Fibroblast of skin of right quadriceps (primary cell): ENCODE data around the gene CLPX.
"Not testable (repeated sequence)": the region's sequence is repeated elsewhere in the genome, so short reads cannot be mapped to it uniquely, and the experiment has no call there.

Experiments used
- DNase-seq: peaks from one replicate; pipeline ENCODE4 v3.0.0-alpha.2; 2013

CLPX gene

GRCh38 chr15:65165875-65166274 is 19.3 kb downstream of the CLPX start:
- DNase-seq = no peak

GRCh38 chr15:65164139-65164538 is 21.0 kb downstream of the CLPX start:
- DNase-seq = no peak

- DNase-seq = no peak
These were observed 22.1 kb downstream of the CLPX start for GRCh38 chr15:65163041-65163440.

DNA sequence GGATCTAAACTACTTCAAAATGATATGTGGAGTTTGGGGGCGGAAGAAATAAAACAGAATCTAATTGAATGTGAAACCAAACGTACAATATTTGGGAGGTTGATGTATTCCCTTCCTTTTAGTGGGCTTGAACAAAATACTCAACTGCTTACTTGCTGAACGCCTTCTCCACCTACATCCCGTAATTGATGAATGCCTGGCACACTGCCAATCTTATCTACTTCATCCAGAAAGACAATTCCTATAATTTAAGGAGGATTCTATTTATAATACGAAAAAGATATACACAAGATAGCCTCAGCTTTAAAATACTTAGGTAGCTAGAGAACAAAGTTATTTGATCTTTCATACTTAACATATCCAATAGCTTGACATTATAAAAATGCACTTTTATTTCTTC is 28.4 kb downstream of the CLPX start:
- DNase-seq = no peak

DNA sequence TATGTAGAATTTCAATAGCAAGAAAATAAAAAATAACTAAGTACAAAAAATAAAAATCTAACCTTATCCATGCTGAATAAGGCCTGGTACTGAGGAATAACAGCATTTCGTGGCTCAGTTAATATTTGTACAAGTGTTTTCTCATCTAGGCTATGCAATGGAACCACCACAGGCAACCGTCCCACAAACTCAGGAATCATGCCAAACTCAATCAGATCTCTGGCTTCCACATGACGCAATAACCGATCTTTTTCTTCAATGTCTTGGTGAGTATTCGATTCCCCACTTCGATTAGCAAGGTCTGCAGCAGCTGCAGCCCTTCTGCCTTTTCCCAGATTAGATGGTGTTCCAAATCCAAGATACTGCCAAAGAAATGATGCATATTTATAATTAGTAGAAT is 30.4 kb downstream of the CLPX start:
- DNase-seq = no peak

- no peak for DNase-seq
These were observed 37.2 kb downstream of the CLPX start for GRCh38 chr15:65147902-65148301.

DNA sequence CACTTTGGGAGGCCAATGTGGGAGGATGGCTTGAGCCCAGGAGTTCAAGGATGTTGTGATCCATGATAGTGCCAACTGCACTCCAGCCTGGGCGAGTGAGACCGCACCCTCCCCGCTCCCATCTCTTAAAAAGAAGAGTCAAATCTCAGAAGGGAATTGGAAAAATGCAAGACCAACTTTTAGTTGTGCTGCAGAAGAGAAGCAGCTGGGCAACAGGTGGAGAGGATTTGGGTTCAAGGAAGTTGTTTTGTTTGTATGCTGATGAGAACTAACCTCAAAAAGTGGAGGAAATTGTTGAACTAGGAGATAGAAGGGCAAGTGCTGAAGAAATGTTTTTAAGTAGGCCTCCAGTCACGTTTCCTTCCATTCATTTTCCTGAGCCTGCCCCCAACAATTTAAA is 38.7 kb downstream of the CLPX start:
- DNase-seq = no peak

DNA sequence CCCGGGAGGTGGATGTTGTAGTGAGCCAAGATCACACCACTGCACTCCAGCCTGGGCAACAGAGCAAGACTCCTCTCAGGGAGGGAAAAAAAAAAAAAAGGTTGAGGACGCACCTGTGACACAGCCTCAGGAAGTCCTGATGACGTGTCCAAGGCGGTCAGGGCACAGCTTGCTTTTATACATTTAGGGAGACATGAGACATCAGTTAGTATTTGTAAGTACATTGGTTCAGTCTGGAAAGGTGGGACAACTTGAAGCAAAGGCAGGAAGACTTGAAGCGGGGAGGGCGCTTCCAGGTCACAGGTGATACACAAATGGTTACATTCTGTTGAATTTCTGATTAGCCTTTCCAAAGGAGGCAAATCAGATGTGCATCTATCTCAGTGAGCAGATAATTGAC is 46.5 kb downstream of the CLPX start:
- not testable (repeated sequence) for DNase-seq

DNA sequence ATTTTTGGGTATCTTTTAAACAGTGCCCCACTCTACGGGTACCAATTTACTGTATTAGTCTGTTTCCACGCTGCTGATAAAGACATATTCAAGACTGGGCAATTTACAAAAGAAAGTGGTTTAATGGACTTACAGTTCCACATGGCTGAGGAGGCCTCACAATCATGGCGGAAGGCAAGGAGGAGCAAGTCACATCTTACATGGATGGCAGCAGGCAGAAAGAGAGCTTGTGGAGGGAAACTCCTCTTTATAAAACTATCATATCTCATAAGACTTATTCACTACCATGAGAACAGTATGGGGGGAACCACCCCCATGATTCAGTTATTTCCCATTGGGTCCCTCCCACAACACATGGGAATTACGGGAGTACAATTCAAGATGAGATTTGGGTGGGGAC is 47.2 kb downstream of the CLPX start:
- not testable (repeated sequence) for DNase-seq

DNA sequence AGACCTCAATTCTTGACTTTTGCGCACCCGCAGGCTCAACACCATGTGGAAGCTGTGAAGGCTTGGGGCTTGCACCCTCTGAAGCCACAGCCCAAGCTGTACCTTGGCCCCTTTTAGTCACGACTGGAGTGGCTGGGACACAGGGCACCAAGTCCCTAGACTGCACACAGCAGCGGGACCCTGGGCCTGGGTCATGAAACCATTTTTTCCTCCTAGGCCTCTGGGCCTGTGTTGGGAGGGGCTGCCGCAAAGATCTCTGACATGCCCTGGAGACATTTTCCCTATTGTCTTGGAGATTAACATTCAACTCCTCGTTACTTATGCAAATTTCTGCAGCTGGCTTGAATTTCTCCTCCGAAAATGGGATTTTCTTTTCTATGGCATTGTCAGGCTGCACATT is 48.1 kb downstream of the CLPX start:
- DNase-seq = not testable (repeated sequence)

- no peak for DNase-seq
These were observed 50.6 kb downstream of the CLPX start for GRCh38 chr15:65134538-65134937.

GRCh38 chr15:65133548-65134200 is 51.5 kb downstream of the CLPX start, which contains the start of gene PDCD7:
PDCD7 (minus strand) TSS chr15:65133808; CDS start chr15:65133781, 27 bp downstream.
- DNase-seq = peak; percentile 90

GRCh38 chr15:65132878-65133547 is 52.1 kb downstream of the CLPX start:
- peak; percentile 20 for DNase-seq

DNA sequence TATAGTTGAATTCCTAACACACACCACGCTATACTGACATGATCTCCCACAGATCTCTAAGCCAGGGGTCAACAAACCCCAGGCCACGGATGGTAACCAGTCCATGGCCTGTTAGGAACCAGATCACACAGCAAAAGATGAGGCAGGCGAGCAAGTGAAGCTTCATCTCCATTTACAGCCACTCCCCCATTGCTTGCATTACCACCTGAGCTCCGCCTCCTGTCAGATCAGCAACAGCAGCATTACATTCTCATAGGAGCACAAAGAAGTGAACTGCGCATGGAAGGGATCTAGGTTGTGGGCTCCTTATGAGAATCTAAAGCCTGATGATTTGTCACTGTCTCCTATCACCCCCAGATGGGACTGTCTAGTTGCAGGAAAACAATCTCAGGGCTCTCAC is 54.2 kb downstream of the CLPX start:
- DNase-seq = no peak

- DNase-seq = no peak
These were observed 69.6 kb downstream of the CLPX start for GRCh38 chr15:65115542-65115941.

DNA sequence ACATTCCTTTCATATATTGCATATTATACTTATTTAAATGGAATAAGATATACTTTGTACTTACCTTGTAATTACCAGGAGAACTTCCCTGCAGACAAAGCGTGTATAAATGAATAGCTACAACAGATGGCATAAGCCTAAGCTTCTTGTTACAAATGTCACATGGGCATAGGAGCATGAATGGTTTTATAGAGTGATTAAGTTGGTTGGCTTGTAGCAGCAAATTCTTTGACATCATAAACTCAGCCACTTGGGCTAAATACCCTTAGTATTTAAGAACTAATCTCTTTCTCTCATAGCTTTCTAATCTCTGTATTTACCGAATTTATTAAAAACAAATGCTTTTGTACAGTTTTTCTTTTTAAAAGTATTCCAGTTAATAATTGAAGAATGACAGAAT is 70.1 kb downstream of the CLPX start, which contains the start of gene UBAP1L:
TSS of gene UBAP1L (minus strand) at position 115 of the 400 bp plus-strand sequence. CDS start 8,985 bp downstream, outside the sequence.
- no peak for DNase-seq

DNA sequence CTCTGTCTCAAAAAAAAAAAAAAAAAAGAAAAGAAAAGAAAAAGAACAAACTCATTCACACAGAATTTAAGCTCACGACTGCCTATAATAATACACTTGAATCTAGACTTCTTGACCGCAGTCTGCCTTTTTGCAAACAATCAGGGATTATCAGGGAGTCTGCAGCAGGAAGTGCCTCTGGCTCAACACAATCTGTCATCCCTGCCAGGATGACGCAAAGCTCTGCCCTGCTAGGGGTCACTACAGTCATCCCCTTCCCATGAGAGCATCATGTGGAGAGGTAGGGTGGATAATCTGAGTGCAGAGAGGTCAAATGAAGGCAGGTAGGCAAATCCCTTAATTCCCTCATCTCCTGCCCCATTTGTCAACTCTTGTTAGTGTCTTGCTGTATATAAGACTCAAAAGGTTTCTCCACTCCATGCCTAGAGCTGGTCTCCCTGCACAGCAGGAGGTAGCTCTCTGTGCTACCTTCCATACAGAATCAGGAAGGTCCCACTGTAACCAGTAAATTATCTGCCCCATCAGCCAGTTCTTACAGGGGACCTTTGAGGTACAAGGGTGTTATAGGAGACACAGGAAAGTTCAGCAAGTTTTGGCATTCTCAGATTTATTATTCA is 74.4 kb downstream of the CLPX start:
- DNase-seq = peak; percentile 19

DNA sequence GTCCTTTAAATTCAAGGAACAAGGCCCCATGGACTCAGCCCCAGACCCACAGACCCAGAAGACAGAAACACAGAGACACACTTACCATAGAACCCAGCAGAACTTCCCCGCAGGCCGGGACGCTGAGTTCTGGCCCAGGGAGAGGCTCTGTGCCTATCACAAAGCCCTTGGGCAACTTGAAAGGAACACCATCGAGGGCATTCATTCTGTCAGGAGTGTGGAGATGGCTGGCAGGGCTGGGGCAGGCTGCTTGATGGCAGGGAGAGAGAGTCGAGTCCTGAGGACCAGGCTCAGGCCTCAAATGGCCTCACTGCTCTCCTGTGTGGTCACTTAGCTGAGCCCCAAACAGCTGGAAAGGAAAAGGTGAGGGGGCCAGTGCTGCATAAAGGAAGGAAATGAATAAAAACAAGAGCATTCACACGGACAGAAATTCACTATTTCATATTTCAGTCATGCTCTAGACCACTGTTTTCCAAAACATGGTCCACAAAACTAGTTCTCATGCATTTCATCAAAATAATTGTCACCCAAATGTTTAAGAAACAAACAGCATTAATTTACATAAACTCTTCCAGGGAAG is 79.0 kb downstream of the CLPX start:
- no peak for DNase-seq

GRCh38 chr15:65105038-65105437 is 80.1 kb downstream of the CLPX start:
- DNase-seq = no peak

DNA sequence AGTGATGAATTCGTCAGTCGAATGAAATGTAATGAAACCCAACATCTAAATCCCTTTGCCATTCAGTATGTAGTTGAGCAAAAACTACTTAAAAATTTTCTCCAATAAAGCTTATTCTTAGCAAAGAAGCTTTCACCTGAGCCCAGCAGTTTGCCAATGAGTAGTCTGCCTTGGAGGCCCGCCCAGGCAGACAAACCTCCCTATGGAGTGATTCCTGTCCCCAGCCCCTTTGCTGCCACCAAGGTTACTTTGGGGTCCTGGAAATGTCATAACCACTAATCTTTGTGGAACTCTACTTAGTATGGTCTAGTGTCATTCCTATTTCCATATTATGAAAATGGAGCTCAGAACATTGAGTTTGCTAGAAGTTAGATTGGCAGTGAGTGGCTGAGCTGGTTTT is 82.2 kb downstream of the CLPX start:
- DNase-seq = no peak

- no peak for DNase-seq
These were observed 83.0 kb downstream of the CLPX start for GRCh38 chr15:65101891-65102708.

GRCh38 chr15:65101411-65101890 is 83.7 kb downstream of the CLPX start:
- DNase-seq = peak; percentile 65

- DNase-seq = no peak
These were observed 84.7 kb downstream of the CLPX start for GRCh38 chr15:65100442-65100841.
